ENCODE measurements around the gene SMPD3. TPM values are rescaled to one million over a fixed set of nuclear protein-coding genes. Genes with fewer than 3 reads are reported as not detected.

The SMPD3 gene
- total RNA-seq, 1 experiment from 2014 or later, result 1.4 TPM

GRCh38 chr16:68433316-68433715 is 15.0 kb downstream of the SMPD3 start:
- Mint-ChIP-seq H3K9me3 (peaks cover 15% of the 10 kb centered on the region), H3K4me1 (peaks cover 4% of the 10 kb centered on the region; the same call in 1 of the 2 replicates), H3K36me3 (peaks cover 8% of the 10 kb centered on the region), H3K27me3 (ENCODE audit: low read depth) (peaks cover 11% of the 10 kb centered on the region), H3K4me3 (no peak overlapping the region), H3K27ac (no peak overlapping the region)
- TF ChIP-seq HMGA2 (CRISPR knock-in tag; IDR thresholded peaks at IDR 0.05) (no peak), AR (CRISPR knock-in tag; IDR thresholded peaks at IDR 0.05) (no peak), ZMAT4 (CRISPR knock-in tag; IDR thresholded peaks at IDR 0.05) (no peak), FOXP1 (CRISPR knock-in tag; IDR thresholded peaks at IDR 0.05; ENCODE audit: borderline replicate concordance) (no peak), USF2 (CRISPR knock-in tag; IDR thresholded peaks at IDR 0.05) (no peak), PREB (CRISPR knock-in tag; IDR thresholded peaks at IDR 0.05; ENCODE audit: borderline replicate concordance) (no peak), CTCF (IDR thresholded peaks at IDR 0.05) (no peak), ESRRA (CRISPR knock-in tag; IDR thresholded peaks at IDR 0.05; ENCODE audit: borderline replicate concordance) (no peak), NFATC4 (CRISPR knock-in tag; IDR thresholded peaks at IDR 0.05) (no peak), ATF6 (CRISPR knock-in tag; IDR thresholded peaks at IDR 0.05) (no peak), ELF4 (CRISPR knock-in tag; IDR thresholded peaks at IDR 0.05; ENCODE audit: low read depth) (no peak), CREM (CRISPR knock-in tag; IDR thresholded peaks at IDR 0.05) (no peak)
- DNase-seq (ENCODE audit: low spot score) (no peak), ATAC-seq (no peak)
- POLR2A ChIA-PET, result no interaction called here
- CTCF ChIA-PET, result interaction anchor here (0.6 kb wide), 1 partner anchor 77 kb away, joined by 3 read pairs; no protein-coding TSS in a partner anchor

GRCh38 chr16:68432701-68433100 is 15.6 kb downstream of the SMPD3 start:
- no peak overlapping the region for H3K27ac Mint-ChIP-seq
- peaks cover 4% of the 10 kb centered on the region; the same call in 1 of the 2 replicates for H3K4me1 Mint-ChIP-seq
- H3K27me3 Mint-ChIP-seq (ENCODE audit: low read depth), result peaks cover 9% of the 10 kb centered on the region
- DNase-seq (ENCODE audit: low spot score), result no peak
- ChIA-PET CTCF (no interaction called here), POLR2A (no interaction called here)
- no peak for ATAC-seq
- H3K4me3 Mint-ChIP-seq, result no peak overlapping the region
- peaks cover 15% of the 10 kb centered on the region for H3K9me3 Mint-ChIP-seq
- peaks cover 8% of the 10 kb centered on the region for H3K36me3 Mint-ChIP-seq
- TF ChIP-seq USF1 (CRISPR knock-in tag; IDR thresholded peaks at IDR 0.05), result no peak
- no peak for TF ChIP-seq IRF1 (CRISPR knock-in tag; IDR thresholded peaks at IDR 0.05)
- TF ChIP-seq TCF7 (CRISPR knock-in tag; IDR thresholded peaks at IDR 0.05; ENCODE audit: low read depth), result no peak
- TF ChIP-seq HMGA2 (CRISPR knock-in tag; IDR thresholded peaks at IDR 0.05), result no peak
- TF ChIP-seq ZSCAN18 (CRISPR knock-in tag; IDR thresholded peaks at IDR 0.05), result no peak
- no peak for TF ChIP-seq ZNF138 (CRISPR knock-in tag; conservative IDR thresholded peaks at IDR 0.05)
- no peak for TF ChIP-seq GRHL2 (CRISPR knock-in tag; IDR thresholded peaks at IDR 0.05; ENCODE audit: insufficient replicate concordance, severe bottlenecking)
- no peak for TF ChIP-seq ELF4 (CRISPR knock-in tag; IDR thresholded peaks at IDR 0.05; ENCODE audit: low read depth)
- no peak for TF ChIP-seq NR3C1 (CRISPR knock-in tag; conservative IDR thresholded peaks at IDR 0.05; ENCODE audit: low read depth)
- TF ChIP-seq OVOL2 (CRISPR knock-in tag; IDR thresholded peaks at IDR 0.05; ENCODE audit: borderline replicate concordance), result no peak
- no peak for TF ChIP-seq TP53 (CRISPR knock-in tag; IDR thresholded peaks at IDR 0.05)
- no peak for TF ChIP-seq ZNF671 (CRISPR knock-in tag; IDR thresholded peaks at IDR 0.05)

Measured in WTC11 (cell line).